HepG2 (cell line): ENCODE measurements around the gene NEK8. TPM values are rescaled to one million over a fixed set of nuclear protein-coding genes. Genes with fewer than 3 reads are reported as not detected.
A peak's percentile ranks its signal among the peaks of the same experiment; 100 is the strongest.

ENCODE experiments used
- CBX1 ChIP-seq: IDR thresholded peaks from one replicate; pipeline ENCODE4 v1.6.1; 2016; ENCODE audit warnings: antibody characterized with exemption, low read depth
- DPF2 ChIP-seq: sonication (generic); formaldehyde crosslinking; IDR thresholded peaks from 2 replicates; pipeline ENCODE4 v1.4.0; 2020; ENCODE audit warnings: mild to moderate bottlenecking, low read depth, missing genetic modification reagents, borderline replicate concordance
- ELF3 ChIP-seq: IDR thresholded peaks from 2 replicates; pipeline ENCODE4 v1.6.1; 2016; ENCODE audit warnings: missing genetic modification reagents, missing compliant biosample characterization
- ESRRA ChIP-seq: sonication (generic); formaldehyde crosslinking; IDR thresholded peaks from 2 replicates; pipeline ENCODE4 v1.5.1; 2020; ENCODE audit warnings: mild to moderate bottlenecking, low read depth, missing genetic modification reagents
- JUNB ChIP-seq: sonication (generic); formaldehyde crosslinking; IDR thresholded peaks from 2 replicates; pipeline ENCODE4 v1.8.0; 2022; ENCODE audit warnings: missing genetic modification reagents, mild to moderate bottlenecking, borderline replicate concordance
- KDM5B ChIP-seq: sonication (generic); formaldehyde crosslinking; IDR thresholded peaks from 2 replicates; pipeline ENCODE4 v1.4.0; 2020; ENCODE audit warnings: missing genetic modification reagents, mild to moderate bottlenecking, borderline replicate concordance
- MED8 ChIP-seq: sonication (generic); formaldehyde crosslinking; IDR thresholded peaks from 2 replicates; pipeline ENCODE4 v1.8.1; 2023; ENCODE audit warnings: mild to moderate bottlenecking, missing genetic modification reagents; ENCODE audit not compliant: insufficient replicate concordance
- NFE2L2 ChIP-seq: fragments of 150-350 bp; IDR thresholded peaks from 2 replicates; pipeline ENCODE4 v1.6.1; 2014; ENCODE audit warnings: low read length
- SMYD3 ChIP-seq: sonication (generic); formaldehyde crosslinking; IDR thresholded peaks from 2 replicates; pipeline ENCODE4 v1.8.1; 2023; ENCODE audit warnings: mild to moderate bottlenecking, missing genetic modification reagents
- SNAI1 ChIP-seq: sonication (generic); formaldehyde crosslinking; IDR thresholded peaks from 2 replicates; pipeline ENCODE4 v1.5.0; 2020; ENCODE audit warnings: mild to moderate bottlenecking, missing genetic modification reagents, borderline replicate concordance
- SRSF9 ChIP-seq: fragments of 200-400 bp; formaldehyde crosslinking; IDR thresholded peaks from 2 replicates; pipeline ENCODE4 v1.6.1; 2018; ENCODE audit warnings: borderline replicate concordance, mild to moderate bottlenecking, low read depth, low read length; ENCODE audit not compliant: insufficient read depth, poor library complexity, severe bottlenecking
- TCF7 ChIP-seq: sonication (generic); IDR thresholded peaks from 2 replicates; pipeline ENCODE4 v1.6.1; 2016; ENCODE audit warnings: antibody characterized with exemption, low read depth
- TMF1 ChIP-seq: sonication (generic); formaldehyde crosslinking; IDR thresholded peaks from 2 replicates; pipeline ENCODE4 v1.8.1; 2022; ENCODE audit warnings: low read depth, missing genetic modification reagents
- ZBTB1 ChIP-seq: sonication (generic); formaldehyde crosslinking; IDR thresholded peaks from 2 replicates; pipeline ENCODE4 v1.4.0; 2020; ENCODE audit warnings: missing genetic modification reagents, borderline replicate concordance
- ZBTB14 ChIP-seq: sonication (generic); formaldehyde crosslinking; IDR thresholded peaks from 2 replicates; pipeline ENCODE4 v1.4.0; 2020; ENCODE audit warnings: missing genetic modification reagents
- ZBTB37 ChIP-seq: sonication (generic); formaldehyde crosslinking; IDR thresholded peaks from 2 replicates; pipeline ENCODE4 v1.4.0; 2020; ENCODE audit warnings: mild to moderate bottlenecking, missing genetic modification reagents
- ZFAT ChIP-seq: sonication (generic); formaldehyde crosslinking; conservative IDR thresholded peaks from 2 replicates; pipeline ENCODE4 v1.8.1; 2023; ENCODE audit warnings: missing genetic modification reagents, inconsistent platforms
- ZFP90 ChIP-seq: sonication (generic); formaldehyde crosslinking; IDR thresholded peaks from 2 replicates; pipeline ENCODE4 v1.8.0; 2022; ENCODE audit warnings: missing genetic modification reagents, mild to moderate bottlenecking, inconsistent platforms, borderline replicate concordance
- ZMAT3 ChIP-seq: sonication (generic); formaldehyde crosslinking; conservative IDR thresholded peaks from 2 replicates; pipeline ENCODE4 v1.7.0; 2021; ENCODE audit warnings: missing genetic modification reagents
- ZNF10 ChIP-seq: sonication (generic); formaldehyde crosslinking; IDR thresholded peaks from 2 replicates; pipeline ENCODE4 v1.4.0; 2020; ENCODE audit warnings: mild to moderate bottlenecking, low read depth, missing genetic modification reagents, borderline replicate concordance
- ZNF160 ChIP-seq: sonication (generic); formaldehyde crosslinking; IDR thresholded peaks from 2 replicates; pipeline ENCODE4 v1.8.0; 2022; ENCODE audit warnings: mild to moderate bottlenecking, inconsistent platforms, missing genetic modification reagents
- ZNF513 ChIP-seq: sonication (generic); formaldehyde crosslinking; conservative IDR thresholded peaks from 2 replicates; pipeline ENCODE4 v1.5.0; 2020; ENCODE audit warnings: missing genetic modification reagents
- ZNF891 ChIP-seq: sonication (generic); formaldehyde crosslinking; IDR thresholded peaks from 2 replicates; pipeline ENCODE4 v1.5.0; 2020; ENCODE audit warnings: mild to moderate bottlenecking, missing genetic modification reagents
- ZSCAN30 ChIP-seq: sonication (generic); formaldehyde crosslinking; IDR thresholded peaks from 2 replicates; pipeline ENCODE4 v1.5.0; 2020; ENCODE audit warnings: mild to moderate bottlenecking, missing genetic modification reagents
- polyA plus RNA-seq, 8 experiments: library from polyadenylated mRNA; depleted of rRNA in 3 of 8; stranded (reverse) in 7 of 8; unstranded in 1 of 8; fragments of >200 nt; fragmentation: Illumina TruSeq in 4 of 8; extraction: Trizol in 4 of 8; gene quantifications; 2 replicates each; pipeline versions ENCODE4 v1.2.1 to v1.2.3, GENCODE V29; 2011 to 2016; ENCODE audit warnings: low read depth in 4 of 8, missing spikeins in 1 of 8, mixed read lengths in 1 of 8; ENCODE audit not compliant: insufficient read depth in 1 of 8
- total RNA-seq, 5 experiments: library from RNA; depleted of rRNA; stranded (reverse); fragments of >200 nt; fragmentation: Illumina TruSeq; extraction: Trizol; gene quantifications; 2 replicates each; pipeline ENCODE4 v1.2.3, GENCODE V29; 2016; ENCODE audit warnings: low read depth in 1 of 5

The NEK8 gene
- total and polyA plus RNA-seq, 2 of the 13 experiments (the other 11 are each of a cell fraction or from before 2014, with no cell fraction given): 5.8 to 13.5 TPM

GRCh38 chr17:28698253-28698941 is 30.2 kb upstream of the NEK8 start (continued):
- TF ChIP-seq KDM5B (CRISPR knock-in tag) (peak; percentile 43; the same call in 1 of the 2 replicates), NFE2L2 (no peak), ZNF160 (CRISPR knock-in tag) (peak; percentile 25; the same call in 1 of the 2 replicates), ZBTB14 (CRISPR knock-in tag) (no peak), SNAI1 (CRISPR knock-in tag) (0 out of 2 replicates have a peak, but pooled peaks have one; percentile 49), JUNB (no peak; the same call in 1 of the 2 replicates), ZSCAN30 (no peak), DPF2 (peak; percentile 72), ZBTB1 (CRISPR knock-in tag) (no peak), ZNF891 (no peak), MED8 (CRISPR knock-in tag) (no peak), TMF1 (peak; percentile 51; the same call in 1 of the 2 replicates), ZNF513 (no peak), ESRRA (CRISPR knock-in tag) (0 out of 2 replicates have a peak, but pooled peaks have one; percentile 66), ZFP90 (CRISPR knock-in tag) (peak; percentile 47; the same call in 1 of the 2 replicates), ZBTB37 (CRISPR knock-in tag) (no peak), ELF3 (CRISPR knock-in tag) (peak; percentile 86; the same call in 1 of the 2 replicates), ZMAT3 (no peak), ZNF10 (CRISPR knock-in tag) (no peak), SRSF9 (no peak), ZFAT (CRISPR knock-in tag) (no peak), CBX1 (peak; percentile 73), SMYD3 (CRISPR knock-in tag) (peak; percentile 87), TCF7 (peak; percentile 47; the same call in 1 of the 2 replicates)
